DMS153 treated with DMSO at 0.1 percent for 48 hours (cell line): ENCODE results near the gene ITPR1.

Source experiments
- DNase-seq: peaks from one replicate; lab custom pipeline; 2025; ENCODE audit not compliant: unreplicated experiment; lab: John Stamatoyannopoulos, UW

ITPR1 gene

DNA sequence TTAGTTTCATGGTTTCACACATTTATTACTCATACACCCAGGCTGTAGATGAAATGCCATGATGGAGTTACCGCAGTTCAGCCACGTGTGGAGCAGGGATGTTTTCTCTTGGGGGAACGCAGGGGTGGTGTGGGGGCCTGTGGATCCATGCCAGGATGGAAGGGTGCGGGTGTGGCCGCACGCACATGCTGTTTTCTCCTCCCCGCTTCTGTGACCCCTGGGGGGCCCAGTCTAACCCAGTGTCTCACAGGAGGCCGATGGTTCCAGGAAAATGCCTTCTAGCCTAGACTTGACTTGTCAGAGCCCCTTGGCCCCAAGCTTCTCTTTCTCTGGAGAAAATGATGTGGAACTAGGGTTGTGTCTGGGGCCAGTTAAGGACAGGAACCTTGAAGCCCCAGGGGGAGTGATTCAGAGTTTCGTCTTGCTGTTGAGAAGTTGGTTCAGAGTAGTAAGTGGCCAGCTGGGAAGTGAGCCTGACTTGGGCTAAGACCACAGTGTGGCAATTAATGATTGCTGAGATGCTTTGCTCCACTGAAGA is 245.7 kb downstream of the ITPR1 start:
- no peak for DNase-seq

DNA sequence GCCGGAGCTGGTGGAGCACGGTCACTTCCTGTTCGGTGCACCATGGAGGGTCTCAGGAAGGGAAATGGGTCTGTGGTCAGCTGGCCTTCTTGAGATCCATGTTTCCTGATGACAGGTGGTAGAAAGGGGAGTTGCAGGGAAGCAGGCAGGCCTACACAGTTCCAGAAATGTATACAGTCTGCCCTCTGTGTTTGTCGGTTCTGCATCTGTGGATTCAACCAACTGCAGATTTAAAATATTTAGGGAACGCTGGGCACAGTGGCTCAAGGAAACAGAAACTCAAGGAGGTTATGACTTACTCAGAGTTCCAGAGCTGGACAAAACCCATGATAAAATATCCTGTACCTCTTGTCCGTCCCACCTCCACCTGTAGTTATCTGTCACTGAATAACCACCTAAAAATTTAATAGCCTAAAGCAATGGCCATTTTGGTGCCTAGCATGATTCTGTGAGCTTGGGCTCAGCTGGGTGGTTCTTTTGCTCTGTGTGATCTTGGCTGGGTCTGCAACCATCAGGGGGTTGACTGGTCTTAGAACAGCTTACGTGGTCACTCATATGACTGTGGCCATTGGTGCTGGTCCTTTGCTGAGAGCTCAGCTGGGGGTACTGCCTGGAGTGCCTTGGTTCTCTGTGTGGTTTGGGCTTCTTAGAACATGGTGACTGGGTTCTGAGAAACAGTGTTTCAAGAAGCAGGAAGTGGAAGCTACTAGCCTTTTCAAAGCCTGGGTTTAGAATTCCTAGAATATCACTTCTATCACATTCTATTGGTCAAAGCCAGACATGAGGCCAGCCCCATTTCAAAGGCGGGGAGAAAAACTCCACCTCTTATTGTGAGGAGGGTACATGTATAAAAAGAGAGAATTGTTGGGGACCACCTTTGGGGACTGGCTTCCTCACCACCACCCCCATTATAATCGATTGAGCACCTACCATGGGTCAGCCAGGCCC is 246.4 kb downstream of the ITPR1 start:
- no peak for DNase-seq

DNA sequence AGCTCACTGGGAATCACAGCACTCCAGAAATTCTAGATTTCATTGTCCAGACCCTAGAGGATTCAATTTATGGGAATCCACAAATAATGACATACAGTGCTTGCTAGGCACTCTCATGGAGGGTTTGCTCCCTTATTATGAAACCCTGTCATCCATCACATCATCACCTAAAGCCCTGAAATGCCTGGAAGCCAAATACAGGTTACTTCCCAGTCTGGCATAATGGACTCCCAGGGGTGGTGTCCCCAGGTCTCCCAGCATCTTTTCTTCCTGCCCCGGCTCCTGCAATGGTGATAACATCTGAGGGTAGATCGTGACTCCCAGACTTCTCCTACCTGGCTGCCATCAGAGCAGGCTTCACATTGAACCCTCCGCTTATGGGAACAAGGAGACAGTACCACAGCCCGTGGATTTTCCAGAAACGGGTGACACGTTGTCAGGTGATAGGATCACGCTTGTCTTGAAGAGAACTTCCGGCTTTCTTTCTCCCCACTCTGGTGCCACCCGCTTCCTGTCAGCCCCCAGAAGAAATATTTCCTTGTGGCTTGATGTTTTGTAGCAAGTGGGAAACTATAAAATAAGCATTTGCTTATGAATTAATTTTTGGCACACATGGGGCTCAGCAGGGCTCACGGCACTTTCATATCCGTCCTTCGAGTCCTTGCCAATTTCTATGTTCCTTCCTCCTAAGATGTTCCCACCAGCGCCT is 247.4 kb downstream of the ITPR1 start:
- no peak for DNase-seq

DNA sequence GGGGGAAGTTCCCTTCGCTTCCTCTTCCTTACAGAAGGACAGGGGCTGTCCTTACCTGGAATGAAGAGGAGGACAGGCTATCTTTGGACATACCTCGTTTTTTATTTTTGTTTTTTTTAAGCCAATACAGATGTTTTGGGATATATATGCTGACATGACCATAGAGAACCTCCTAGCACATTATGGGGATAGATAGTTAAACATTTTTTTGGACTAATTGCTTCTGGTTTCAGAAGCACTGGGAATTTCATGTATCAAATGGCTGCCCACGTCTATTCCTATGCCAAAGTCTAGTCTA is 247.9 kb downstream of the ITPR1 start:
- no peak for DNase-seq

DNA sequence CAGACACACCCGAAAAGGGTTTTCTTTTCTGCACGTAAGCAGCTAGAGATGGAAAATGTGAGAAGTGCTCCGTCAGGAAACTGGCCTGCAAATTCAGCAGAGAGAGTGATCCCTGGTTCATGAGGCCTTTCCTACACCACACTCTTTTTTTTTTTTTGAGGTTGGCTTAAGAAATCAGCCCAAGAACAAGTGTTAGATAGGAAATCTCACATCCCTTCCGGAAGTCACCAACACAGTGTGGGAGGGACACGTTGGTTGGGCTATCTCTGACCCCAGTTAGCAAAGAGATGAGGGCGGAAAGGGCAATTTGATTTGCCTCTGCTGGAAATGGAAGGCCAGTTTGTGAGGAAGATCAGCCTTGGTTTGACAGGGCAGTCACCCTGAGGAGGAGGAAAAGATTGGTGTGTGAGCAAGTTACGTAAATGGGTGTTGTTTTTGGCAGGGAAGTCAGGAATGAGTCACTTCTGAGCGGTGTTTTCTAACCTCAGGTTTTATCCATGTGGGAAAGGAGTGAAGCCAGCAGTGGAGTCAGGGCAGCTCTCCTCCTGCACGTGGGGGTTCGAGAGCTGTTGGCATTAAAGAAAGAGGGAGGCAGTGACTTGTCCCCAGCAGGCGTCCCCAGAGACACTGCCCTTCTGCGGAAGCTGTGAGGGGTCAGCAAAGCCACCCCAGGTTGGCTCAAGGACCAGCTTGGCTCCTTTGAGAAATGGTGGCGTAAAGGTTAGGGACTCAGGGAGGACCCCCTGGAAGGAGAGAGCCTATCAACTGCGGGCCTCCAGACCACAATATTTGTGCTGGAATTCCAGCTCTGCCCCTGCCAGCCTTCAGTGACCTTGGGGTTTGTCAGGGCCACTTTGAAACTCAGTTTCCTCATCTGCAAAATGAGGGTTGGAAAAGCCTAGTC is 248.5 kb downstream of the ITPR1 start:
- no peak for DNase-seq

DNA sequence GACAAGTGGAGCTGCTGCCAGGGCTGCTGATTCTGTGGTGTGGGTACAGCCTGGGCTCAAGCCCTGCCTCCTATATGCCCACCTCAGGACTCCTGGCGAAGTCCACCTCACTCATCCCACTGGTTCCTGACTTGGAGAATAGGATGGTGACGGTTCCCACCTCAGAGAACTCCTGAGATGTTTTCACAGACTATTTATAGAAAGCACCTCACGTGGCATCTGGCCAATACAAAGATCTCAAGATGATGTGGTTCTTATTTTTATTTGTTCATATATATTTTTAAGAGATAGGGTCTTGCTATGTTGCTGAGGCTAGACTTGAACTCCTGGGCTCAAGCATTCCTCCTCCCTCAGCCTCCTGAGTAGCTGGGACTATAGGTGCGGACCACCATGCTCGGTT is 249.2 kb downstream of the ITPR1 start:
- no peak for DNase-seq

DNA sequence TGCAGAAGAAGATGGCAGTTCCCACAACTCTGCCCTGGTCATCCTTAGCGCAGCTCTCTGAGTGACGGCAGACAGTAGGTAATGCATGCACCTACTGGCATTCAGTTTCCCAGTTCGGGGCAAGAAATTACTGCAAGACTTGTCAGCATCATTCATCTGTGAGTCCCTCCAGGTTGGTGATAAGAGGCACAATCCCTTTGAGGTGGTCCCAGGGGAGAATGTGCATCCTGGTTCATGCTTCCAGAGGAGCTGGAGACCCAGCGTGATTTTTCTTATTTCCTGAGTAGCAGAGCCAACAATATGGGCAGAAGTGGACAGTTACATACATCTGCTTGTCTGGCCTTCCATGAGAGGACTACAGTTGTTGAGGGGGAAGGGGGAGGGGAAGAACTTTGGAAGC is 250.2 kb downstream of the ITPR1 start:
- no peak for DNase-seq

DNA sequence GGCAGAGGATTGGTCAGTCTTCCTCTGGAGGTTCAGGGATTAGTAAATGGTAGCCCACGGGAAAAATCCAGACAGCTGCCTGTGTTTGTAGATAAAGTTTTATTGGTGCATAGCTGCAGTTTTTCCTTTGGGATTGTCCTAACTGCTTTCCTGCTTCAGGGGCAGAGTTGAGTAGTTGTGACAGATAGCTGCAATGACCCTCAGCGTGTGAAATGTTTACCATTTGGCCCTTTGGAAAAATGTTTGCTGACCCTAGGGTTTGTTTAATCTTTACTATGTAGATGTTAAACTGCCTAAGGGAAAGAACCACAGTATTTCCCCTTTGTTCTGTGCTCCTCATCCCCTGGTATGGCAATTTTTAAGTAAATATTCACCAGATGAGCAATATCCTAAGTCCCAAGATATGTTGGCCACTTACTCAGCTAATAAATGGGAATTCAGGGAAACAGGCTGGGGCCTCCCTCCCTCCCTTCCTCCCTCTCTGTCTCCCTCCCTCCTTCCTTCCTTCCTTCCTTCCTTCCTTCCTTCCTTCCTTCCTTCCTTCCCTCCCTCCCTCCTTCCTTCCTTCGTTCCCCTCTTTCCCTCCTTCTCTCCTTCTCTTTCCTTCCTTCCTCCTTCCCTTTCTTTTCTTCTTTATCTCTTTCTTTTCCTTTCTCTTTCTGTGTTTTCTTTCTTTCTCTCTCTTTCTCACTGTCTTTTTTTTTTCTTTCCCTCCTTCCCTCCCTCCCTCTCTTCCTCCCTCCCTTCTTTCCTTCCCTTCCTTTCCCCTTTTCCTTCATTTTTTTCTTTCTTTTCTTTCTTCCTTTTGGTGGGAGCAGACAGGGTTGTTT is 251.5 kb downstream of the ITPR1 start:
- DNase-seq = no peak

DNA sequence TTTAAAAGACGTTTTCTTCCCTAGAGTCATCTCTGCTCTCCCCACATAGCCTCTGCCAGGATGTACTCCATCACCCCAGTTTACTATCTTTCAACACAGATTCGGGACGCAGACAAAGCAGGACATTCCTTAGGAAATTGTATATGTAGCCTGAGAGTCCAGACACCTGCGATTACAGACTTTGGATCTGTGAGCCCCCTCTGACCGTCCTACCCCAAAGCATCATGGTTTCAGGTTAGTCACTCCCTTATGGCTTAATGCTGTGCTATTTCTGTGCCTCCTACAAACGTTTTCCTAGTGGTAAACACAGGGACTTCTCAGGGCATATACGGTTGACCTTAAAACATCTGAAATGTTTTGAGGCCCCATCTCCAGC is 252.1 kb downstream of the ITPR1 start:
- no peak for DNase-seq

DNA sequence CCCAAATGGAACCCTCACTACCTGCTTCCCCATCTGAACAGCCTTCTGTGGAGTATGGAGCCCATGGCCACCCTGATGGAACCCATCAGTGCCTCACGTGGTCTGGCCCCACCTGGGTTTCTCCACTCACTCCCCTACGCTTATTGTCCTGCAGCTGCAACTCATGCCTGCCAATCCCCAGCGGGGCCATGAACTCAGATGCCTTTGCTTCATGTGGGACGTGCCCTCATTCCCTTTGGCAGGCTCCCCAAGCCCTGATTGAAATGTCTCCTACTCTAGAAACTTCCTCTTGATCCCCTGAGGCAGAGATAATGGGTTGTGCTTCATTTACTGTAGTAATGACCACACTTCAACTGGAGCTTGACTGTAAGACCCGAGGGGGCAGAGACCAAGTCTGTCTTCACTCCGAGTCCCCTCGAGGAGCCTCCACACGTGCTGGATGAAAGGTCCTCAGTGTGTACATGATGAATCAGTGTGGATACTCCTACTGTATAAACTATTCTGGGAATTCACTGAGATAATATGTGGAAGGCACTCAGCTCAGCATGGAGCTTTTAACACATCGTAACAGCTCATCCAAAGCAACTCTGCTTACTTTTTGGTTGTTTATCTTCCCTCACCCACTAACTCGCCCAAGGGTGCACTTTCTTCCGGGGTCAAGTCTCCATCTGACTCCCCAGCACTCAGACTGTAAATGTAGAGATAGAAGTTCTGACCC is 253.3 kb downstream of the ITPR1 start:
- DNase-seq = no peak

DNA sequence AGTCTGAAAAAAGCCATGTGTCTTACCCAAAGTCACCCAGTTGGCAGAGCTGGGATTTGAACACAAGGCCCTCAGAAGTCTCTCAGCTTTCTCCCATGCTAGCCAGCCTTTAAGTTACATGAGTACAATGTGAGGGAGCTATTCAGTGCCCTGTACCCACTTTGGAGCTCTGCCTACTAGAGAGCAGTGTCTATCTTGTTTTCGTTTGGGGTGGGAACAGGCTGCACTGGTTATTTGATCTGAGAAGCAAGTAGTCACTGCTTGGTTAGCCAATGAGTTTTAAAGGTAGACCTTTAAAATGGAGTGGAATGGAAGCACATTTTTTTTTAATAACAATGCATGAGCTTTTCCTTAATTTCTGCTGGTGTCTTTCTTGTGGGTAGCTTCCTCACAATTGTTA is 255.0 kb downstream of the ITPR1 start:
- no peak for DNase-seq

DNA sequence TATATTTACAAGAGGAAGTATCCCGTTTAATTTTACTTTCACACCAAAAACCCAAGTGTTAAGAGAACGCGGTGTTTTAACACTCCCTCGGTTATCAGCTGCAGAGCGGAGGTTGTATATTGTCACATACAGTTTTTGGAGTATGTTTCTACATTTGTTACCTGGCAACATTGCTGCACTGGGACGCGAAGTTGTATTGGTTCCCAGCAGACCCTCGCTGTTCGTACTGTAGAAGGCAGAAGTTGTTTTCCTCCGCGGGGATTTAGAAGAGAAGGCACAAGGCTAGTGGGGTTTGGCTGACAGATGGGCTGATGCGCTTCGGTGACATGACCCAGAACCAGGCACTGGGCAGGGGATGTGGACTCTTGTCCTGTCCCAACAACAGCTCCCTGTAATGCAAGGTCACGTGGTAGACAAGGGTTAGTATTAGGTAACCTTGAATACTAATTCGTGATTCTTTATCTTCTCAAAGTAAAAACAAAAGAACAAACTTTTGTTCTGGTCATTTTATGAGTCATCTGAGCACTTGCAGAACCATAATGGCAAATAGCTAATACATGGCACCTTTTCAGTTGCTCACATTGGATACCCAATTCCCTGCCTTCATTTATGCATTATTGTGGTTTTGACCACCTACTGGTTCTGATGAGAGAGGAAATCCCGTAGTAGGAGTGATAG is 255.7 kb downstream of the ITPR1 start:
- no peak for DNase-seq

DNA sequence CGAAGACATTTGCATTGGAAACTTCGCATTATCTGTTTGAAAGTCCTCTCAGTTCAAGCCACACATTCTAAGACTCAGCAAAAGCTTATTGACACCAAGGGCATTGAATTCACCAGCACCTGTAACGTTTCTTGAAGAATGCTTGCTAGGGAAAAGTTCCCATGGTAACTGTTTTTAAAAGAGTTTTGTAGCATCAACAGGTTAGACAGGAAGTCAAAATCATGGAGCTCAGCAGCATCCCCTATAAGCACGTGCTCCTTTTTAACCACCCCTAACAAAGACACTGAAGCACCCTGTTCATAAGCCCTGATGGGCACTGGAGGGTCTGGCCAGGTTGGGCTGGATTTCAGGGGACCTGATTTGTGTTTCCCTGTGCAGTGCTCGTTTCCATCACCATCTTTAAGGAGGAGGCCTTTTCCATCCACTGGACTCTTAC is 256.4 kb downstream of the ITPR1 start:
- DNase-seq = no peak

DNA sequence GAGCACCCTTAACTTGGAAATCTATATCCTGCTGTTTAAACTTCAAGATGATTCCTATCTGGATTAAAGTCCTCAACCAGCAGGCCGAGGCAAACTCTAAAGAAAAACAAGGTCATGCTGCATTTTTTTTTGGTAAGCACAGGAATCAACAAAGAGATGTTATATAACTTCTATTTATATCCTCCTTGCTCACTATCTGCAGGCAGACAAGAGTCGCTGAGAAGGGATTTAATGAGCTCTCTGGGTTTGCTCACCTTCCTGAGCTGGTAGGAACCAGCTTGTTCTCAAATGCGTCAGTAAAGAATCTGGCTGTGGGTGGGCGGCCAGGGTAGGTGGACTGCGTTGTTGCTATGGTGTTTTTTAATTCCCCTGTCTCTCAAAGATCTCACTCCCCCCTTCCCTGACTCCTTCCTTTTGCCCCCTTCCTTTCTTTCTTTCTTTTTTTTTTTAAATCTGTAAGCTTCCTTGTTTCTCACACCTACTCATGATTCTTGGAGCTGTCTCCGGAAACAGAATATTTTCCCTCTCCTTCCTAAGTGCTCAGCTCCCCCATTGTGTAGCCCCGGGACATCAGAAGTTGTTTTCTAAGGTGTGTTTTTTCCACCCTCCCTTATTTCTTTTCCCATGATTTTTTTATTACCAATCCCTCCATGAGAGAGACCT is 257.3 kb downstream of the ITPR1 start:
- DNase-seq = no peak

DNA sequence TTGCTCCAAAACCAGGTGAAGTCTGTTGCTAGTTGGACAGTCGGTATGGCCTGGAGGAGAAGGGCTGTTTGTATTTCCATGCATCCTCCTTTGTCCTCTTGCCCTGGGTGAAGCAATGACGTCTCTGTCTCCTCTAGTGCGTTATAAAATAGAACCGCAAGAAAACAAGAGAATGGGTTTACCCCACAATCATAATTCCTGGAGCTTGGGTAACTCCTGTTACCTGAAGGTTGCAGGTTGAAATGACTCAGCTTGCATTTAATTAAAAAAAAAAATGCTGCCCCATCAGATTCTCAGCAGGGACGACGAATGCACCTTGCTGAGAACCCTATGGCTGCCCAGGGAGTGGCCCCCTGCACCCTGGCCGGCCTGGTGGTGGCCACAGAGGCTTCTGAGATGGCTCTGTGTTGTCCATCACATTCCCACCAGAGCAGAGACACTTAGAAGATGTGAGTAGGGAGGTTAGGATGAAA is 257.9 kb downstream of the ITPR1 start:
- no peak for DNase-seq

DNA sequence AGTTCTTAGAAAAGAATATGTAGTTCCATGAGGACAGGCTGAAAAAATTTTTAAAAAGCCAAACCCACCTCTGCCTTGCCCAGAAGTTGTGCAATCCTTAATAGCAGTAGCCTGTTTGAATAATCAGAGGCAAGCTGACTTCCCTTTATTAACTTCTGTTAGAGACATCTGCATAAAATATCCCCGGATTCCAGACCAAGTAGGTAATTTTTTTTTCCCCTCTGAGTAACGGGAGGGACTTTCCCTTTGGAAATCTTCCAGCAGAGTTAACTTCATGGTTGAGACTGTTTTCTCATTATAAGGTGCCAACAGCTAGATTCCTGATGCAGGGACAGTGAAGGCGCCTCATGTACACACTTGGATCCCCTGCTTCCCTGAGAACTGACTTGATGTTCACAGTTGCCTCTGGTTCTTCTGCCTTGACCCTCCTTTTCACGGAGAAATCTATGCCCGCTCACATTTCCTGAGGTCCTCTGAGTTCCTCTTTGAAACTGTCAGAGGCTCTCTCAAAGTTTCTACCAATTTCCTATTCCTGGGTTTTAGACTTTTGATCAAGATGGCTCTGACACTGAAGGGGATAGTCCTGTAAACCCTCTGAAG is 258.5 kb downstream of the ITPR1 start:
- DNase-seq = no peak

DNA sequence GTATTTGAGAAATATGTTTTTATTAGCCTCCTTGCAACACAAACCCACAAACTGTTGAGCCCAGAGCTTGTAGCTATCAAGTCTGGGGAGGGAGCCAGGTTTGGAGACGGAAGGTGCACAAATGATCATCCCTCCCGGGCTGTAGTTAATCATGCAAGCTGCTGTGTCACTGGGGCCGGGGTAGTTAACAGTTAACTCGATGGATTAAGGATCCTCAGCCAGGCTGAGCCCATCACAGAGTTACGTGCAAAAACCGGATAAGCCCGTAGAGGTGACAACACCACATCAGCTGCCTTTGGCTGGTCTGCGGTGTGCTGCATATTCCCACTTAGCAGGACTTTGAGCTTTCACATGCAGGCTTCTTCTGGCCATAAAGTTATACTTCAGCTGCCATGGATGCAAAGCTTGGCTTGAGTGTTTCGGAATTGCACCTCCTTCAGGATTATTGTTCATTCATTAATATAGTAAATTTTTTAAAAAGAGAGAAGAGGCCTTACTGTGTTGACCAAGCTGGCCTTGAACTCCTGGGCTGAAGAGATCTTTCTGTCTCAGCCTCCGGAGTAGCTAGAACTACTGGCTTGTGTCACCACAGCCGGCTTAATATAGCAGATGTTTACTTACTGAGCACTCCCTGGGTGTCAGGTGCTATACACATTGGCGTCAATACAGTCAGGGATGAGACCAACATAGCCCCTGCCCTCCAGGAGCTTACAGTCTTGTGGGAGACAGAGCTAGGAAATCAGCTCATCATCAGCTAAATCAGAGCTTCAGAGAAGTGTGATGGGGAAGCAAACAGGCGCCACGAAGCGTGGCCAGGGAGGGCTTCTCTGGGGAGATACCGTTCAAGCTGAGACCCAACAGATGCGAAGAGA is 259.3 kb downstream of the ITPR1 start:
- no peak for DNase-seq
